Activated CD4-positive, alpha-beta T cell treated with anti-CD3 and anti-CD28 coated beads for 36 hours (primary cell): ENCODE data around the gene DUSP15. TPM values are rescaled to one million over a fixed set of nuclear protein-coding genes. Genes with fewer than 3 reads are reported as not detected.
A peak's percentile ranks its signal among the peaks of the same experiment; 100 is the strongest.
"Not testable (repeated sequence)": the region's sequence is repeated elsewhere in the genome, so short reads cannot be mapped to it uniquely, and the experiment has no call there.

Source experiments
- ATAC-seq: fragments of 200-7000 bp; cut with Tn5 transposase; one replicate; pipeline ENCODE4 v1.10.0; 2021; ENCODE audit warnings: mild to moderate bottlenecking, moderate library complexity
- CTCF ChIA-PET: fragments of 350-600 bp; sonication (Branson Sonifier 250); formaldehyde crosslinking; loops from one replicate; lab custom pipeline; 2021; ENCODE audit warnings: antibody characterized with exemption; lab: Charles Lee
- POLR2A ChIA-PET: fragments of 350-600 bp; sonication (Branson Sonifier 250); formaldehyde crosslinking; loops from one replicate; lab custom pipeline; 2021; ENCODE audit warnings: antibody characterized with exemption, inconsistent platforms; lab: Charles Lee
- DNase-seq: peaks from one replicate; pipeline ENCODE4 v3.0.0-alpha.2; 2020
- H3K27ac Mint-ChIP-seq: one replicate; pipeline ENCODE4 v1.8.0; 2021; ENCODE audit warnings: mixed read lengths
- H3K27me3 Mint-ChIP-seq: one replicate; pipeline ENCODE4 v1.8.0; 2021; ENCODE audit warnings: mixed read lengths
- H3K36me3 Mint-ChIP-seq: one replicate; pipeline ENCODE4 v1.8.0; 2021; ENCODE audit warnings: low read depth, mixed read lengths
- H3K4me1 Mint-ChIP-seq: one replicate; pipeline ENCODE4 v1.8.0; 2021; ENCODE audit warnings: mixed read lengths
- H3K4me3 Mint-ChIP-seq: one replicate; pipeline ENCODE4 v1.8.0; 2021; ENCODE audit warnings: mild to moderate bottlenecking, moderate library complexity, mixed read lengths
- H3K9me3 Mint-ChIP-seq: one replicate; pipeline ENCODE4 v1.8.0; 2021; ENCODE audit warnings: low read depth, mixed read lengths
- intact Hi-C, 2 experiments: fragments of 100-400 bp; cut with DNase I in 1 of 2; cut with micrococcal nuclease in 1 of 2; formaldehyde crosslinking; loops; one replicate each; pipeline versions ENCODE4 v1.14.2 to v1.15.1; 2022 to 2024; cut with DNase I, micrococcal nuclease
- total RNA-seq, 2 experiments: library from RNA; stranded (reverse); gene quantifications; one replicate each; pipeline ENCODE4 v1.2.3, GENCODE V29; 2021

Gene DUSP15
- total RNA-seq: not detected

- CTCF ChIA-PET: interaction anchor here (0.5 kb wide), 2 partner anchors 16 to 783 kb away, joined by 3 read pairs; no protein-coding TSS in a partner anchor
- H3K4me1 Mint-ChIP-seq: peaks cover 7% of the 10 kb centered on the region
- ATAC-seq: peak; percentile 45
- POLR2A ChIA-PET: interaction anchor here (0.6 kb wide), 1 partner anchor 239 kb away, joined by 3 read pairs; no protein-coding TSS in a partner anchor
- intact Hi-C loops: no loop called here
- H3K27ac Mint-ChIP-seq: peak within 1 kb of the TSS; percentile 23
- peaks cover 30% of the 10 kb centered on the region for H3K27me3 Mint-ChIP-seq
- H3K36me3 Mint-ChIP-seq: no peaks in the 10 kb centered on the region
- H3K9me3 Mint-ChIP-seq: no peaks in the 10 kb centered on the region
- H3K4me3 Mint-ChIP-seq: peak within 1 kb of the TSS; percentile 62
- DNase-seq: peak; percentile 33
Observed at GRCh38 chr20:31869942-31870725, at the start of gene DUSP15, which contains the start of gene TTLL9. Gene DUSP15, minus strand, starts transcription at chr20:31870527. Its CDS starts 190 bp downstream, at chr20:31870337. Gene TTLL9, plus strand, starts transcription at chr20:31870634. Its CDS starts 493 bp downstream, at chr20:31871127.

- intact Hi-C loops: no loop called here
- ATAC-seq (no peak), DNase-seq (no peak)
- no peaks in the 10 kb centered on the region for H3K36me3 Mint-ChIP-seq
- no peak overlapping the region for H3K27ac Mint-ChIP-seq
- ChIA-PET POLR2A (no interaction called here), CTCF (interaction anchor here (1.2 to 1.4 kb wide), 3 partner anchors 11 to 96 kb away, joined by 3 read pairs; no protein-coding TSS in a partner anchor)
- peaks cover 19% of the 10 kb centered on the region for H3K27me3 Mint-ChIP-seq
- H3K4me1 Mint-ChIP-seq: no peaks in the 10 kb centered on the region
- no peaks in the 10 kb centered on the region for H3K9me3 Mint-ChIP-seq
- no peak overlapping the region for H3K4me3 Mint-ChIP-seq
Observed at GRCh38 chr20:31919410-31920155, 49.3 kb upstream of the DUSP15 start.

- Mint-ChIP-seq H3K36me3 (no peaks in the 10 kb centered on the region), H3K27me3 (peaks cover 13% of the 10 kb centered on the region), H3K27ac (no peak overlapping the region), H3K9me3 (no peaks in the 10 kb centered on the region), H3K4me1 (no peaks in the 10 kb centered on the region), H3K4me3 (no peak overlapping the region)
- CTCF ChIA-PET: interaction anchor here (1.1 to 1.3 kb wide), 2 partner anchors 10 to 173 kb away, joined by 3 read pairs; no protein-coding TSS in a partner anchor
- DNase-seq (no peak), ATAC-seq (no peak)
- POLR2A ChIA-PET: no interaction called here
- intact Hi-C loops: no loop called here
Observed at GRCh38 chr20:31918466-31919105, 48.3 kb upstream of the DUSP15 start.

GRCh38 chr20:31917962-31918412 is 47.7 kb upstream of the DUSP15 start:
- ATAC-seq, H3K36me3 Mint-ChIP-seq, H3K9me3 Mint-ChIP-seq, H3K4me3 Mint-ChIP-seq, H3K4me1 Mint-ChIP-seq, POLR2A ChIA-PET, intact Hi-C loops, H3K27ac Mint-ChIP-seq, DNase-seq: not testable (repeated sequence)
- CTCF ChIA-PET: interaction anchor here (1.1 kb wide), 1 partner anchor 173 kb away, joined by 3 read pairs; no protein-coding TSS in a partner anchor
- H3K27me3 Mint-ChIP-seq: peaks cover 13% of the 10 kb centered on the region

- ChIA-PET POLR2A (no interaction called here), CTCF (no interaction called here)
- Mint-ChIP-seq H3K36me3 (no peaks in the 10 kb centered on the region), H3K4me3 (no peak overlapping the region), H3K9me3 (no peaks in the 10 kb centered on the region), H3K27me3 (peaks cover 8% of the 10 kb centered on the region), H3K4me1 (no peaks in the 10 kb centered on the region), H3K27ac (no peak overlapping the region)
- DNase-seq: no peak
- ATAC-seq: no peak
- intact Hi-C loops: no loop called here
Observed at GRCh38 chr20:31916708-31917107, 46.4 kb upstream of the DUSP15 start.

- H3K4me3 Mint-ChIP-seq: no peak overlapping the region
- no peaks in the 10 kb centered on the region for H3K4me1 Mint-ChIP-seq
- ChIA-PET POLR2A (no interaction called here), CTCF (no interaction called here)
- DNase-seq (no peak), ATAC-seq (no peak)
- peaks cover 6% of the 10 kb centered on the region for H3K27me3 Mint-ChIP-seq
- no peak overlapping the region for H3K27ac Mint-ChIP-seq
- intact Hi-C loops: no loop called here
- no peaks in the 10 kb centered on the region for H3K36me3 Mint-ChIP-seq
- no peaks in the 10 kb centered on the region for H3K9me3 Mint-ChIP-seq
Observed at GRCh38 chr20:31915491-31916280, 45.4 kb upstream of the DUSP15 start.

- H3K36me3 Mint-ChIP-seq: no peaks in the 10 kb centered on the region
- H3K4me3 Mint-ChIP-seq: no peak overlapping the region
- no peak for DNase-seq
- H3K27me3 Mint-ChIP-seq: peaks cover 4% of the 10 kb centered on the region
- ATAC-seq: no peak
- ChIA-PET POLR2A (no interaction called here), CTCF (interaction anchor here (0.7 kb wide), 1 partner anchor 117 kb away, joined by 3 read pairs; no protein-coding TSS in a partner anchor)
- H3K4me1 Mint-ChIP-seq: no peaks in the 10 kb centered on the region
- no peaks in the 10 kb centered on the region for H3K9me3 Mint-ChIP-seq
- intact Hi-C loops: no loop called here
- H3K27ac Mint-ChIP-seq: no peak overlapping the region
Observed at GRCh38 chr20:31914170-31914569, 43.8 kb upstream of the DUSP15 start.

GRCh38 chr20:31913431-31914157 is 43.3 kb upstream of the DUSP15 start:
- no peak for ATAC-seq

GRCh38 chr20:31910071-31910803 is 39.9 kb upstream of the DUSP15 start:
- intact Hi-C loops: no loop called here
- ChIA-PET POLR2A (no interaction called here), CTCF (interaction anchor here (0.5 to 0.6 kb wide), 2 partner anchors 55 to 312 kb away, joined by 3 read pairs; no protein-coding TSS in a partner anchor)
- DNase-seq (no peak), ATAC-seq (no peak)
- Mint-ChIP-seq H3K9me3 (no peaks in the 10 kb centered on the region), H3K36me3 (no peaks in the 10 kb centered on the region), H3K4me1 (no peaks in the 10 kb centered on the region), H3K4me3 (no peak overlapping the region), H3K27ac (no peak overlapping the region), H3K27me3 (no peaks in the 10 kb centered on the region)

More at GRCh38 chr20:31913431-31914157, 43.3 kb upstream of the DUSP15 start:
- ChIA-PET CTCF (interaction anchor here (0.6 to 0.7 kb wide), 2 partner anchors 104 to 118 kb away, joined by 3 to 5 read pairs; no protein-coding TSS in a partner anchor), POLR2A (no interaction called here)
- DNase-seq: no peak
- Mint-ChIP-seq H3K9me3 (no peaks in the 10 kb centered on the region), H3K4me3 (no peak overlapping the region), H3K27ac (no peak overlapping the region), H3K4me1 (no peaks in the 10 kb centered on the region), H3K27me3 (no peaks in the 10 kb centered on the region), H3K36me3 (no peaks in the 10 kb centered on the region)
- intact Hi-C loops: no loop called here
